Liver (tissue), 9 donors: ENCODE data around the gene KCP. TPM values are rescaled to one million over a fixed set of nuclear protein-coding genes. Genes with fewer than 3 reads are reported as not detected.

Source experiments
- DNase-seq: peaks from one replicate; pipeline ENCODE4 v3.0.0-alpha.2; 2017; ENCODE audit warnings: low spot score
- H3K27ac ChIP-seq, 2 donors: one replicate each; pipeline ENCODE4 v1.7.0; 2013; ENCODE audit warnings: inconsistent platforms in 2 of 2, low read length in 2 of 2, control low read depth in 1 of 2, low read depth in 1 of 2, mild to moderate bottlenecking in 1 of 2
- H3K27me3 ChIP-seq, 4 donors: one replicate each; pipeline versions ENCODE4 v1.6.1 to v1.7.0; 2013; ENCODE audit warnings: low read length in 3 of 4, inconsistent platforms in 1 of 4, mild to moderate bottlenecking in 1 of 4, moderate library complexity in 1 of 4; ENCODE audit not compliant: control insufficient read depth in 4 of 4, insufficient read depth in 4 of 4
- H3K36me3 ChIP-seq, 4 donors: one replicate each; pipeline versions ENCODE4 v1.6.1 to v1.7.0; 2013; ENCODE audit warnings: low read length in 3 of 4, mild to moderate bottlenecking in 3 of 4, low read depth in 1 of 4, moderate library complexity in 1 of 4; ENCODE audit not compliant: control insufficient read depth in 4 of 4, insufficient read depth in 3 of 4
- H3K4me1 ChIP-seq, 4 donors: one replicate each; pipeline versions ENCODE4 v1.6.1 to v1.7.0; 2013; ENCODE audit warnings: low read length in 3 of 4, mild to moderate bottlenecking in 3 of 4, moderate library complexity in 1 of 4; ENCODE audit not compliant: control insufficient read depth in 4 of 4, insufficient read depth in 4 of 4
- H3K4me3 ChIP-seq, 3 donors: one replicate each; pipeline versions ENCODE4 v1.6.1 to v1.7.0; 2013; ENCODE audit warnings: low read length in 3 of 3, control low read depth in 1 of 3, low read depth in 1 of 3, mild to moderate bottlenecking in 1 of 3
- H3K9ac ChIP-seq, 2 donors: one replicate each; pipeline ENCODE4 v1.7.0; 2013; ENCODE audit warnings: low read length in 2 of 2, mild to moderate bottlenecking in 2 of 2, moderate library complexity in 2 of 2, control low read depth in 1 of 2, low read depth in 1 of 2
- H3K9me3 ChIP-seq, 4 donors: one replicate each; pipeline versions ENCODE4 v1.6.1 to v1.7.0; 2013; ENCODE audit warnings: low read length in 3 of 4; ENCODE audit not compliant: control insufficient read depth in 4 of 4
- EGR1 ChIP-seq, 2 donors: IDR thresholded peaks; 2 replicates each; pipeline ENCODE4 v1.6.1; 2016 to 2018; ENCODE audit warnings: antibody characterized with exemption in 2 of 2, low read depth in 2 of 2
- FOXA1 ChIP-seq: IDR thresholded peaks from 2 replicates; pipeline ENCODE4 v1.6.1; 2016; ENCODE audit warnings: antibody characterized with exemption
- FOXA2 ChIP-seq: IDR thresholded peaks from 2 replicates; pipeline ENCODE4 v1.6.1; 2016; ENCODE audit warnings: antibody characterized with exemption
- GABPA ChIP-seq, 2 donors: IDR thresholded peaks in 1 of 2; conservative IDR thresholded peaks in 1 of 2; 2 replicates each; pipeline ENCODE4 v1.6.1; 2016; ENCODE audit warnings: antibody characterized with exemption in 2 of 2, mild to moderate bottlenecking in 1 of 2, moderate library complexity in 1 of 2
- HNF4G ChIP-seq: IDR thresholded peaks from 2 replicates; pipeline ENCODE4 v1.6.1; 2016; ENCODE audit warnings: antibody characterized with exemption
- JUND ChIP-seq, 2 donors: IDR thresholded peaks; 2 replicates each; pipeline ENCODE4 v1.6.1; 2016; ENCODE audit warnings: antibody characterized with exemption in 2 of 2
- NR2F2 ChIP-seq: IDR thresholded peaks from 2 replicates; pipeline ENCODE4 v1.6.1; 2016; ENCODE audit warnings: antibody characterized with exemption
- RAD21 ChIP-seq, 2 donors: IDR thresholded peaks; 2 replicates each; pipeline ENCODE4 v1.6.1; 2016; ENCODE audit warnings: antibody characterized with exemption in 2 of 2, mild to moderate bottlenecking in 2 of 2
- RXRA ChIP-seq, 2 donors: IDR thresholded peaks; 2 replicates each; pipeline ENCODE4 v1.6.1; 2017 to 2018; ENCODE audit warnings: antibody characterized with exemption in 2 of 2, mild to moderate bottlenecking in 1 of 2
- SP1 ChIP-seq: IDR thresholded peaks from 2 replicates; pipeline ENCODE4 v1.6.1; 2018; ENCODE audit warnings: antibody characterized with exemption, mild to moderate bottlenecking
- TAF1 ChIP-seq: conservative IDR thresholded peaks from 2 replicates; pipeline ENCODE4 v1.6.1; 2016; ENCODE audit warnings: antibody characterized with exemption, mild to moderate bottlenecking
- YY1 ChIP-seq: IDR thresholded peaks from 2 replicates; pipeline ENCODE4 v1.6.1; 2016; ENCODE audit warnings: antibody characterized with exemption, mild to moderate bottlenecking
- WGBS: extraction: QIAGEN DNeasy Blood & Tissue Kit; methylation state at CpG from one replicate; pipeline ENCODE4 v1.1.7; 2013; 5-methylcytosine and 5-hydroxymethylcytosine counted together
- polyA plus RNA-seq, 2 donors: library from polyadenylated mRNA; stranded (reverse) in 1 of 2; unstranded in 1 of 2; fragments of 200-250 nt in 1 of 2; fragments of >200 nt in 1 of 2; fragmentation: Nextera tagmentation in 1 of 2; extraction: Ambion mirVana in 1 of 2; gene quantifications; one replicate each; pipeline versions ENCODE4 v1.2.1 to v1.2.3, GENCODE V29; 2013 to 2015
- total RNA-seq, 2 donors: library from RNA; depleted of rRNA; stranded (reverse); fragments of >200 nt; gene quantifications; one replicate each; pipeline ENCODE4 v1.2.3, GENCODE V29; 2014
- TF ChIP-seq, protein P1 (sequence below): fragments of 150-350 bp; IDR thresholded peaks from 2 replicates; pipeline ENCODE4 v1.5.1; 2017; ENCODE audit warnings: improper control_type of control experiment, low read depth, low read length; ENCODE audit not compliant: missing input control
- TF ChIP-seq, protein P2 (sequence below): IDR thresholded peaks from 2 replicates; pipeline ENCODE4 v1.6.1; 2016; ENCODE audit warnings: antibody characterized with exemption
- TF ChIP-seq, protein P3 (sequence below): IDR thresholded peaks from 2 replicates; pipeline ENCODE4 v1.6.1; 2016; ENCODE audit warnings: antibody characterized with exemption
- TF ChIP-seq, protein P4 (sequence below): IDR thresholded peaks from 2 replicates; pipeline ENCODE4 v1.6.1; 2016; ENCODE audit warnings: antibody characterized with exemption
- donor health status: healthy.
- donor health status: healthy.
- donor health status: healthy.
- donor health status: healthy.
- donor health status: healthy.

The KCP gene
- total and polyA plus RNA-seq, 4 donors = 0.02 to 0.08 (median 0.05) TPM; not detected in 1

DNA sequence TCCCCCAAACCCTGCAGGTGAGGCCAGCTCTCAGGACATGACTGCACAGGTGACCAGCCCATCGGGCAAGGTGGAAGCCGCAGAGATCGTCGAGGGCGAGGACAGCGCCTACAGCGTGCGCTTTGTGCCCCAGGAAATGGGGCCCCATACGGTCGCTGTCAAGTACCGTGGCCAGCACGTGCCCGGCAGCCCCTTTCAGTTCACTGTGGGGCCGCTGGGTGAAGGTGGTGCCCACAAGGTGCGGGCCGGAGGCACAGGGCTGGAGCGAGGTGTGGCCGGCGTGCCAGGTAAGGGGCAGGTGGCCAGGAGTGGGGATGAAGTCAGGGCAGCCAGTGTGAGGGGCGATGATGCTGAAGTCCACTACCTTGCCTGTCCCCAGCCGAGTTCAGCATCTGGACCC lies 56.1 kb downstream of the KCP start:
- no peaks in the 10 kb centered on the region for H3K4me1 ChIP-seq
- 90% methylated on average over 21 of the region's 21 CpGs for WGBS

DNA sequence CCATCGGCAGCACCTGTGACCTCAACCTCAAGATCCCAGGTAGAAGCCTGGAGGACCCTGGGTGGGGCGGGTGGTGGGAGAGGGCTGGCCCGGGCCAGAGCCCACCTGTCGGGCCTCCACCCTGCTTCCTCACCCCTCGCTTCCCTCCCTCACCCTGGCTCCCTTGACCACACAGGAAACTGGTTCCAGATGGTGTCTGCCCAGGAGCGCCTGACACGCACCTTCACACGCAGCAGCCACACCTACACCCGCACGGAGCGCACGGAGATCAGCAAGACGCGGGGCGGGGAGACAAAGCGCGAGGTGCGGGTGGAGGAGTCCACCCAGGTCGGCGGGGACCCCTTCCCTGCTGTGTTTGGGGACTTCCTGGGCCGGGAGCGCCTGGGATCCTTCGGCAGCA lies 56.7 kb downstream of the KCP start:
- H3K9ac ChIP-seq = no peak overlapping the region
- H3K36me3 ChIP-seq = no peaks in the 10 kb centered on the region
- no peak for TF ChIP-seq RAD21 (IDR thresholded peaks at IDR 0.05)
- TF ChIP-seq GABPA (IDR thresholded peaks at IDR 0.05 in 1 of 2, conservative IDR thresholded peaks at IDR 0.05 in 1 of 2) = no peak
- no peak for TF ChIP-seq FOXA1
- no peak overlapping the region for H3K27ac ChIP-seq
- H3K9me3 ChIP-seq = no peaks in the 10 kb centered on the region
- H3K4me3 ChIP-seq = no peak overlapping the region
- 81% methylated on average over 23 of the region's 23 CpGs for WGBS
- no peaks in the 10 kb centered on the region for H3K4me1 ChIP-seq
- DNase-seq = no peak
- H3K27me3 ChIP-seq = no peaks in the 10 kb centered on the region

More for the DNA sequence above, 56.1 kb downstream of the KCP start:
- no peak for DNase-seq
- TF ChIP-seq, protein P1, sequence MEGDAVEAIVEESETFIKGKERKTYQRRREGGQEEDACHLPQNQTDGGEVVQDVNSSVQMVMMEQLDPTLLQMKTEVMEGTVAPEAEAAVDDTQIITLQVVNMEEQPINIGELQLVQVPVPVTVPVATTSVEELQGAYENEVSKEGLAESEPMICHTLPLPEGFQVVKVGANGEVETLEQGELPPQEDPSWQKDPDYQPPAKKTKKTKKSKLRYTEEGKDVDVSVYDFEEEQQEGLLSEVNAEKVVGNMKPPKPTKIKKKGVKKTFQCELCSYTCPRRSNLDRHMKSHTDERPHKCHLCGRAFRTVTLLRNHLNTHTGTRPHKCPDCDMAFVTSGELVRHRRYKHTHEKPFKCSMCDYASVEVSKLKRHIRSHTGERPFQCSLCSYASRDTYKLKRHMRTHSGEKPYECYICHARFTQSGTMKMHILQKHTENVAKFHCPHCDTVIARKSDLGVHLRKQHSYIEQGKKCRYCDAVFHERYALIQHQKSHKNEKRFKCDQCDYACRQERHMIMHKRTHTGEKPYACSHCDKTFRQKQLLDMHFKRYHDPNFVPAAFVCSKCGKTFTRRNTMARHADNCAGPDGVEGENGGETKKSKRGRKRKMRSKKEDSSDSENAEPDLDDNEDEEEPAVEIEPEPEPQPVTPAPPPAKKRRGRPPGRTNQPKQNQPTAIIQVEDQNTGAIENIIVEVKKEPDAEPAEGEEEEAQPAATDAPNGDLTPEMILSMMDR = no peak
- no peak for TF ChIP-seq HNF4G
- TF ChIP-seq EGR1 (IDR thresholded peaks at IDR 0.05; ENCODE audit: low read depth in 2 of 2) = no peak
- no peak for TF ChIP-seq YY1
- TF ChIP-seq, protein P2, sequence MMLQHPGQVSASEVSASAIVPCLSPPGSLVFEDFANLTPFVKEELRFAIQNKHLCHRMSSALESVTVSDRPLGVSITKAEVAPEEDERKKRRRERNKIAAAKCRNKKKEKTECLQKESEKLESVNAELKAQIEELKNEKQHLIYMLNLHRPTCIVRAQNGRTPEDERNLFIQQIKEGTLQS = no peak
- no peak for TF ChIP-seq FOXA2
- TF ChIP-seq, protein P3, sequence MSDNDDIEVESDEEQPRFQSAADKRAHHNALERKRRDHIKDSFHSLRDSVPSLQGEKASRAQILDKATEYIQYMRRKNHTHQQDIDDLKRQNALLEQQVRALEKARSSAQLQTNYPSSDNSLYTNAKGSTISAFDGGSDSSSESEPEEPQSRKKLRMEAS = no peak
- H3K4me3 ChIP-seq = no peak overlapping the region
- H3K9me3 ChIP-seq = no peaks in the 10 kb centered on the region
- no peak overlapping the region for H3K27ac ChIP-seq
- no peak overlapping the region for H3K9ac ChIP-seq
- no peaks in the 10 kb centered on the region for H3K27me3 ChIP-seq
- no peaks in the 10 kb centered on the region for H3K36me3 ChIP-seq

DNA sequence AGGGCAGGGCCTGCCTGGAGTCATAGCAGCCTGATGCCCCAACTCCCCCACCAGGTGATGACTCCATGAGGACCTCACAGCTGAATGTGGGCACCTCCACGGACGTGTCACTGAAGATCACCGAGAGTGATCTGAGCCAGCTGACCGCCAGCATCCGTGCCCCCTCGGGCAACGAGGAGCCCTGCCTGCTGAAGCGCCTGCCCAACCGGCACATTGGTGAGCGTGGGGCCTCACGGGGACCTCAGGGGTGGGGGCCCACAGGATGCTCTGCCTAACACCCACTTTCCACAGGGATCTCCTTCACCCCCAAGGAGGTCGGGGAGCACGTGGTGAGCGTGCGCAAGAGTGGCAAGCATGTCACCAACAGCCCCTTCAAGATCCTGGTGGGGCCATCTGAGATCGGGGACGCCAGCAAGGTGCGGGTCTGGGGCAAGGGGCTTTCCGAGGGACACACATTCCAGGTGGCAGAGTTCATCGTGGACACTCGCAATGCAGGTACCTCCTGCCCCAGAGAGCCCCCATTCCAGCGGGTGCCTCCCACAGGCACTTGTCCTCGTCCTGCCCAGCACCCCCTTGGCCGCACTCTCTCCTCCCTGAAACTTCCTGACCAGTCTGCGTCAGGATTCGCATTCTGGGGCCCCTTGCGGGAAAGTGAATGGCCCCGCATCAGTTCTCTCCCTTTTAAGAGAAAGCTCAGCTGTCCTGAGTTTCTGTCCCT lies 57.8 kb downstream of the KCP start:
- 92% methylated on average over 28 of the region's 28 CpGs for WGBS
- no peaks in the 10 kb centered on the region for H3K4me1 ChIP-seq
- no peak overlapping the region for H3K27ac ChIP-seq
- no peak overlapping the region for H3K4me3 ChIP-seq
- no peaks in the 10 kb centered on the region for H3K27me3 ChIP-seq
- DNase-seq = no peak
- H3K9ac ChIP-seq = no peak overlapping the region
- H3K9me3 ChIP-seq = no peaks in the 10 kb centered on the region
- no peaks in the 10 kb centered on the region for H3K36me3 ChIP-seq
- TF ChIP-seq SP1 (no peak), TAF1 (no peak), RXRA (IDR thresholded peaks at IDR 0.05) (no peak), NR2F2 (no peak), GABPA (IDR thresholded peaks at IDR 0.05 in 1 of 2, conservative IDR thresholded peaks at IDR 0.05 in 1 of 2) (no peak), RAD21 (IDR thresholded peaks at IDR 0.05) (no peak), EGR1 (IDR thresholded peaks at IDR 0.05; ENCODE audit: low read depth in 2 of 2) (no peak), JUND (IDR thresholded peaks at IDR 0.05) (no peak), FOXA2 (no peak), HNF4G (no peak)
- TF ChIP-seq, protein P3 = no peak
- TF ChIP-seq, protein P4, sequence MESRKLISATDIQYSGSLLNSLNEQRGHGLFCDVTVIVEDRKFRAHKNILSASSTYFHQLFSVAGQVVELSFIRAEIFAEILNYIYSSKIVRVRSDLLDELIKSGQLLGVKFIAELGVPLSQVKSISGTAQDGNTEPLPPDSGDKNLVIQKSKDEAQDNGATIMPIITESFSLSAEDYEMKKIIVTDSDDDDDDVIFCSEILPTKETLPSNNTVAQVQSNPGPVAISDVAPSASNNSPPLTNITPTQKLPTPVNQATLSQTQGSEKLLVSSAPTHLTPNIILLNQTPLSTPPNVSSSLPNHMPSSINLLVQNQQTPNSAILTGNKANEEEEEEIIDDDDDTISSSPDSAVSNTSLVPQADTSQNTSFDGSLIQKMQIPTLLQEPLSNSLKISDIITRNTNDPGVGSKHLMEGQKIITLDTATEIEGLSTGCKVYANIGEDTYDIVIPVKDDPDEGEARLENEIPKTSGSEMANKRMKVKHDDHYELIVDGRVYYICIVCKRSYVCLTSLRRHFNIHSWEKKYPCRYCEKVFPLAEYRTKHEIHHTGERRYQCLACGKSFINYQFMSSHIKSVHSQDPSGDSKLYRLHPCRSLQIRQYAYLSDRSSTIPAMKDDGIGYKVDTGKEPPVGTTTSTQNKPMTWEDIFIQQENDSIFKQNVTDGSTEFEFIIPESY = no peak
- TF ChIP-seq, protein P2 = no peak
- TF ChIP-seq, protein P1 = no peak
